ENCODE measurements around the gene FBLN7.

FBLN7 gene

GRCh38 chr2:112144966-112145365, 6.8 kb downstream of the FBLN7 start:
- H3K27me3 Mint-ChIP-seq: peaks cover 49% of the 10 kb centered on the region
- H3K9me3 Mint-ChIP-seq: no peaks in the 10 kb centered on the region
- ATAC-seq (replicated peaks; ENCODE audit: extremely low read depth, poor library complexity, severe bottlenecking) (no peak), DNase-seq (ENCODE audit: low spot score in 2 of 2) (no peak)
- H3K4me3 Mint-ChIP-seq: no peak overlapping the region
- H3K36me3 Mint-ChIP-seq (ENCODE audit: insufficient read depth): no peaks in the 10 kb centered on the region
- no peaks in the 10 kb centered on the region for H3K4me1 Mint-ChIP-seq
- H3K27ac Mint-ChIP-seq (ENCODE audit: low read depth): no peak overlapping the region

GRCh38 chr2:112147382-112148168, 9.4 kb downstream of the FBLN7 start:
- ATAC-seq (replicated peaks; ENCODE audit: extremely low read depth, poor library complexity, severe bottlenecking) (no peak), DNase-seq (ENCODE audit: low spot score in 2 of 2) (no peak)
- Mint-ChIP-seq H3K27me3 (peaks cover 30% of the 10 kb centered on the region), H3K36me3 (ENCODE audit: insufficient read depth) (no peaks in the 10 kb centered on the region), H3K4me1 (no peaks in the 10 kb centered on the region), H3K4me3 (no peak overlapping the region), H3K27ac (ENCODE audit: low read depth) (no peak overlapping the region), H3K9me3 (no peaks in the 10 kb centered on the region)

- no peaks in the 10 kb centered on the region for H3K4me1 Mint-ChIP-seq
- H3K4me3 Mint-ChIP-seq: no peak overlapping the region
- H3K9me3 Mint-ChIP-seq: no peaks in the 10 kb centered on the region
- H3K27ac Mint-ChIP-seq (ENCODE audit: low read depth): no peak overlapping the region
- H3K36me3 Mint-ChIP-seq (ENCODE audit: insufficient read depth): no peaks in the 10 kb centered on the region
- no peak for ATAC-seq (replicated peaks; ENCODE audit: extremely low read depth, poor library complexity, severe bottlenecking)
- DNase-seq (ENCODE audit: low spot score in 2 of 2): no peak
- peaks cover 30% of the 10 kb centered on the region for H3K27me3 Mint-ChIP-seq
Observed at GRCh38 chr2:112148477-112148876, 10.3 kb downstream of the FBLN7 start.

- DNase-seq (ENCODE audit: low spot score in 2 of 2) (no peak), ATAC-seq (replicated peaks; ENCODE audit: extremely low read depth, poor library complexity, severe bottlenecking) (no peak)
- H3K36me3 Mint-ChIP-seq (ENCODE audit: insufficient read depth): no peaks in the 10 kb centered on the region
- no peaks in the 10 kb centered on the region for H3K4me1 Mint-ChIP-seq
- H3K27me3 Mint-ChIP-seq: peaks cover 30% of the 10 kb centered on the region
- no peak overlapping the region for H3K4me3 Mint-ChIP-seq
- no peak overlapping the region for H3K27ac Mint-ChIP-seq (ENCODE audit: low read depth)
- H3K9me3 Mint-ChIP-seq: no peaks in the 10 kb centered on the region
Observed at GRCh38 chr2:112149194-112149593, 11.0 kb downstream of the FBLN7 start.

GRCh38 chr2:112149866-112150435, 11.8 kb downstream of the FBLN7 start:
- Mint-ChIP-seq H3K9me3 (no peaks in the 10 kb centered on the region), H3K4me3 (no peak overlapping the region), H3K27me3 (peaks cover 30% of the 10 kb centered on the region), H3K4me1 (no peaks in the 10 kb centered on the region), H3K36me3 (ENCODE audit: insufficient read depth) (no peaks in the 10 kb centered on the region), H3K27ac (ENCODE audit: low read depth) (no peak overlapping the region)
- ATAC-seq (replicated peaks; ENCODE audit: extremely low read depth, poor library complexity, severe bottlenecking): no peak
- DNase-seq (ENCODE audit: low spot score in 2 of 2): no peak

GRCh38 chr2:112150447-112150846, 12.3 kb downstream of the FBLN7 start:
- H3K27ac Mint-ChIP-seq (ENCODE audit: low read depth): no peak overlapping the region
- peaks cover 4% of the 10 kb centered on the region for H3K4me1 Mint-ChIP-seq
- H3K27me3 Mint-ChIP-seq: peaks cover 30% of the 10 kb centered on the region
- H3K36me3 Mint-ChIP-seq (ENCODE audit: insufficient read depth): no peaks in the 10 kb centered on the region
- no peaks in the 10 kb centered on the region for H3K9me3 Mint-ChIP-seq
- ATAC-seq (replicated peaks; ENCODE audit: extremely low read depth, poor library complexity, severe bottlenecking): no peak
- no peak overlapping the region for H3K4me3 Mint-ChIP-seq
- DNase-seq (ENCODE audit: low spot score in 2 of 2): no peak

GRCh38 chr2:112150851-112151250, 12.7 kb downstream of the FBLN7 start:
- DNase-seq (ENCODE audit: low spot score in 2 of 2) (no peak), ATAC-seq (replicated peaks; ENCODE audit: extremely low read depth, poor library complexity, severe bottlenecking) (no peak)
- Mint-ChIP-seq H3K4me3 (no peak overlapping the region), H3K4me1 (peaks cover 8% of the 10 kb centered on the region), H3K27ac (ENCODE audit: low read depth) (no peak overlapping the region), H3K36me3 (ENCODE audit: insufficient read depth) (no peaks in the 10 kb centered on the region), H3K9me3 (no peaks in the 10 kb centered on the region), H3K27me3 (peaks cover 30% of the 10 kb centered on the region)

GRCh38 chr2:112151271-112151670, 13.1 kb downstream of the FBLN7 start:
- Mint-ChIP-seq H3K27me3 (peaks cover 30% of the 10 kb centered on the region), H3K4me1 (peaks cover 12% of the 10 kb centered on the region), H3K36me3 (ENCODE audit: insufficient read depth) (no peaks in the 10 kb centered on the region), H3K9me3 (no peaks in the 10 kb centered on the region), H3K27ac (ENCODE audit: low read depth) (no peak overlapping the region), H3K4me3 (no peak overlapping the region)
- DNase-seq (ENCODE audit: low spot score in 2 of 2) (no peak), ATAC-seq (replicated peaks; ENCODE audit: extremely low read depth, poor library complexity, severe bottlenecking) (no peak)

- no peak for ATAC-seq (replicated peaks; ENCODE audit: extremely low read depth, poor library complexity, severe bottlenecking)
- H3K4me3 Mint-ChIP-seq: no peak overlapping the region
- H3K36me3 Mint-ChIP-seq (ENCODE audit: insufficient read depth): peaks cover 3% of the 10 kb centered on the region
- H3K27ac Mint-ChIP-seq (ENCODE audit: low read depth): no peak overlapping the region
- H3K4me1 Mint-ChIP-seq: peaks cover 16% of the 10 kb centered on the region
- H3K9me3 Mint-ChIP-seq: no peaks in the 10 kb centered on the region
- peaks cover 28% of the 10 kb centered on the region for H3K27me3 Mint-ChIP-seq
- no peak for DNase-seq (ENCODE audit: low spot score in 2 of 2)
Observed at GRCh38 chr2:112151701-112152440, 13.7 kb downstream of the FBLN7 start.

- ATAC-seq (replicated peaks; ENCODE audit: extremely low read depth, poor library complexity, severe bottlenecking): no peak
- H3K36me3 Mint-ChIP-seq (ENCODE audit: insufficient read depth): peaks cover 3% of the 10 kb centered on the region
Observed at GRCh38 chr2:112152476-112153178, 14.4 kb downstream of the FBLN7 start.

GRCh38 chr2:112153179-112153490, 14.9 kb downstream of the FBLN7 start:
- no peak for DNase-seq (ENCODE audit: low spot score in 2 of 2)
- Mint-ChIP-seq H3K36me3 (ENCODE audit: insufficient read depth) (peaks cover 3% of the 10 kb centered on the region), H3K4me3 (no peak overlapping the region), H3K27me3 (peaks cover 16% of the 10 kb centered on the region), H3K27ac (ENCODE audit: low read depth) (no peak overlapping the region), H3K4me1 (peaks cover 16% of the 10 kb centered on the region), H3K9me3 (no peaks in the 10 kb centered on the region)
- no peak for ATAC-seq (replicated peaks; ENCODE audit: extremely low read depth, poor library complexity, severe bottlenecking)

More at GRCh38 chr2:112152476-112153178, 14.4 kb downstream of the FBLN7 start:
- H3K27me3 Mint-ChIP-seq: peaks cover 20% of the 10 kb centered on the region
- no peak overlapping the region for H3K27ac Mint-ChIP-seq (ENCODE audit: low read depth)
- no peaks in the 10 kb centered on the region for H3K9me3 Mint-ChIP-seq
- peaks cover 16% of the 10 kb centered on the region for H3K4me1 Mint-ChIP-seq
- H3K4me3 Mint-ChIP-seq: no peak overlapping the region
- no peak for DNase-seq (ENCODE audit: low spot score in 2 of 2)

- DNase-seq (ENCODE audit: low spot score in 2 of 2) (no peak), ATAC-seq (replicated peaks; ENCODE audit: extremely low read depth, poor library complexity, severe bottlenecking) (no peak)
- Mint-ChIP-seq H3K27ac (ENCODE audit: low read depth) (no peak overlapping the region), H3K4me3 (no peak overlapping the region), H3K4me1 (peaks cover 16% of the 10 kb centered on the region), H3K36me3 (ENCODE audit: insufficient read depth) (peaks cover 3% of the 10 kb centered on the region), H3K9me3 (no peaks in the 10 kb centered on the region), H3K27me3 (peaks cover 15% of the 10 kb centered on the region)
Observed at GRCh38 chr2:112153501-112153900, 15.3 kb downstream of the FBLN7 start.

All from central memory CD8-positive, alpha-beta T cell (primary cell).